K562 (cell line): Measurements from ENCODE around the gene GEMIN5. TPM values are rescaled to one million over a fixed set of nuclear protein-coding genes. Genes with fewer than 3 reads are reported as not detected.

Source experiments
- ELF1 ChIP-seq: fragments of 200-800 bp; sonication (Bioruptor generic); IDR thresholded peaks from 2 replicates; pipeline ENCODE4 v1.6.1; 2016; ENCODE audit warnings: missing genetic modification characterization, missing compliant biosample characterization
- FOS ChIP-seq: IDR thresholded peaks from 3 replicates; pipeline ENCODE4 v1.6.1; 2011; ENCODE audit not compliant: insufficient read length; ENCODE audit errors: extremely low read depth
- HSF4 ChIP-seq: fragments of 250-450 bp; sonication (Bioruptor Pico); IDR thresholded peaks from 2 replicates; pipeline ENCODE4 v2.1.2; 2022; ENCODE audit warnings: mild to moderate bottlenecking, moderate library complexity, borderline replicate concordance
- MAFG ChIP-seq: fragments of 450-650 bp; conservative IDR thresholded peaks from 2 replicates; pipeline ENCODE4 v1.6.1; 2016; ENCODE audit warnings: missing genetic modification characterization, missing compliant biosample characterization
- PHB ChIP-seq: fragments of 250-450 bp; sonication (Bioruptor Pico); IDR thresholded peaks from 2 replicates; pipeline ENCODE4 v1.5.0; 2021
- SLC30A9 ChIP-seq: fragments of 250-450 bp; sonication (Bioruptor Pico); IDR thresholded peaks from 2 replicates; pipeline ENCODE4 v1.8.0; 2022; ENCODE audit warnings: mild to moderate bottlenecking, moderate library complexity
- TAF9B ChIP-seq: fragments of 450-650 bp; IDR thresholded peaks from 2 replicates; pipeline ENCODE4 v1.6.1; 2018; ENCODE audit warnings: mild to moderate bottlenecking; ENCODE audit not compliant: partially characterized antibody
- TCF7L2 ChIP-seq: fragments of 150-350 bp; IDR thresholded peaks from 2 replicates; pipeline ENCODE4 v1.6.1; 2016; ENCODE audit warnings: low read depth, mild to moderate bottlenecking, low read length, moderate library complexity
- TEAD2 ChIP-seq: fragments of 450-650 bp; IDR thresholded peaks from 2 replicates; pipeline ENCODE4 v1.6.1; 2016; ENCODE audit warnings: missing genetic modification characterization, control low read depth, missing compliant biosample characterization
- ZBED1 ChIP-seq: IDR thresholded peaks from 2 replicates; pipeline ENCODE4 v1.6.1; 2014
- ZEB2 ChIP-seq: fragments of 450-650 bp; IDR thresholded peaks from 2 replicates; pipeline ENCODE4 v1.6.1; 2016
- ZNF175 ChIP-seq: fragments of 200-800 bp; sonication (Bioruptor generic); IDR thresholded peaks from 2 replicates; pipeline ENCODE4 v1.6.1; 2016; ENCODE audit warnings: low read depth, mild to moderate bottlenecking, missing genetic modification characterization, missing compliant biosample characterization
- ZNF561 ChIP-seq: fragments of 450-650 bp; formaldehyde crosslinking; conservative IDR thresholded peaks from 2 replicates; pipeline ENCODE4 v1.4.0; 2020; ENCODE audit warnings: mild to moderate bottlenecking, moderate library complexity
- ZNF780A ChIP-seq: fragments of 250-450 bp; sonication (Bioruptor Pico); IDR thresholded peaks from 2 replicates; pipeline ENCODE4 v1.5.0; 2021; ENCODE audit warnings: mild to moderate bottlenecking
- ZNF79 ChIP-seq: fragments of 250-450 bp; sonication (Bioruptor Pico); IDR thresholded peaks from 2 replicates; pipeline ENCODE4 v1.4.0; 2020; ENCODE audit warnings: low read depth, mild to moderate bottlenecking, moderate library complexity
- ZZZ3 ChIP-seq: fragments of 450-650 bp; IDR thresholded peaks from 2 replicates; pipeline ENCODE4 v1.6.1; 2016; ENCODE audit warnings: antibody characterized with exemption, mild to moderate bottlenecking, moderate library complexity
- polyA plus RNA-seq, 8 experiments: library from polyadenylated mRNA; depleted of rRNA in 4 of 8; stranded (reverse) in 5 of 8; unstranded in 3 of 8; fragments of >200 nt; fragmentation: Nextera tagmentation in 2 of 8; fragmentation: Illumina TruSeq in 1 of 8; extraction: Ambion mirVana in 2 of 8; extraction: Trizol in 1 of 8; gene quantifications; 2 replicates each; pipeline versions ENCODE4 v1.2.1 to v1.2.3, GENCODE V29; 2011 to 2014; ENCODE audit warnings: inconsistent platforms in 1 of 8, missing spikeins in 1 of 8
- total RNA-seq, 7 experiments: library from RNA; depleted of rRNA in 6 of 7; stranded (reverse); fragments of >200 nt in 6 of 7; fragmentation: Illumina TruSeq in 2 of 7; extraction: Trizol in 2 of 7; gene quantifications; 2 replicates each; pipeline versions ENCODE4 v1.2.1 to v1.2.3, GENCODE V29; 2011 to 2021; ENCODE audit warnings: low replicate concordance in 1 of 7
- TF ChIP-seq, protein P1 (sequence below): sonication (generic); formaldehyde crosslinking; IDR thresholded peaks from 2 replicates; pipeline ENCODE4 v1.5.0; 2020; ENCODE audit warnings: missing genetic modification reagents
- TF ChIP-seq, protein P2 (sequence below): sonication (generic); formaldehyde crosslinking; IDR thresholded peaks from 2 replicates; pipeline ENCODE4 v1.8.1; 2022; ENCODE audit warnings: missing genetic modification reagents
- TF ChIP-seq, protein P3 (sequence below): fragments of 250-450 bp; sonication (Bioruptor Pico); IDR thresholded peaks from 2 replicates; pipeline ENCODE4 v1.4.0; 2020; ENCODE audit warnings: mild to moderate bottlenecking, moderate library complexity
- TF ChIP-seq, protein P4 (sequence below): fragments of 450-650 bp; IDR thresholded peaks from 2 replicates; pipeline ENCODE4 v1.6.1; 2016; ENCODE audit warnings: missing biosample characterization, missing genetic modification characterization
- TF ChIP-seq, protein P5 (sequence below): fragments of 450-650 bp; formaldehyde crosslinking; IDR thresholded peaks from 2 replicates; pipeline ENCODE4 v1.4.0; 2022; ENCODE audit warnings: missing genetic modification characterization
- TF ChIP-seq, protein P6 (sequence below): fragments of 250-450 bp; sonication (Bioruptor Pico); IDR thresholded peaks from 2 replicates; pipeline ENCODE4 v1.8.0; 2022; ENCODE audit warnings: inconsistent platforms

GEMIN5 gene
- total and polyA plus RNA-seq, 9 of the 15 experiments (the other 6 are each of a cell fraction or from before 2014, with no cell fraction given): 10.3 to 48.2 (median 34.7) TPM

DNA sequence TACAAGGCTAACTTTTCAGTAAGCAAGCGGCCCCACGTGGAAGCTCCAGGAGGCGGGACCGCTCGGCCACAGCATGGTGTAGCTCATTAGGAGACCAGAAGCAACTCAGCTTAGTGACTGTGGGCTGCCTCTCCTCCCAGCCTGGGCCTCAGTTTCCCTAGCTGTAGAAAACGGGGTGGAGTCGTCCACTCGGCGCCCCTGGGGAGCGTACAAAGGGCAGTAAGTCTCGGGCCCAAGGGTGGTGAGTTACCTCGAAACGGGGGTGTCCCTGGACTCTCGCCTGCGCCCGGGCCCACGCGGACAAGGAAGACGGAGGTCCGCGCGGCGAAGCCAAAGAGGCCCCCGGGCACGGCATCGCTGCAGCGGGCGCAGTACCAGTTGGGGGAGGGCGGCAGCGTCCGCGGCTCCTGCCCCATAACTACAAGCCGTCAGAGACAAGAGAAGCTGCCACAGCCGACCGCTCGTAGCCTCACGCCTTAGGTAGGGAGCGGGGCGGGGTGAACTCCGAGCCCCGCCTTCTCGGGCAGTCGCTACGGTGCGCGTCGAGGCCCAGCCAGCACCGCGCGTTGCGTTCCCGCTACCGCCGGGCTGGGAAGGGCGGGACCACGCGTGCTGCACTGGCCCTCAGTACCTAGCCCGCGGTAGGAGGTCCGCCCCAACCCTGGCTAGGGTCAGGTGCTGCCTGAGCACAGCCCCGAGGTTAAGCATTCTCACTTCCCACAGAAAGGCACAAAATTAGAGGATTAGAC is at the start of gene GEMIN5 (continued):
- no peak for TF ChIP-seq ZNF780A (CRISPR knock-in tag)
- TF ChIP-seq ZNF561 (CRISPR knock-in tag): no peak
- no peak for TF ChIP-seq TEAD2 (tag)
- TF ChIP-seq, protein P1, sequence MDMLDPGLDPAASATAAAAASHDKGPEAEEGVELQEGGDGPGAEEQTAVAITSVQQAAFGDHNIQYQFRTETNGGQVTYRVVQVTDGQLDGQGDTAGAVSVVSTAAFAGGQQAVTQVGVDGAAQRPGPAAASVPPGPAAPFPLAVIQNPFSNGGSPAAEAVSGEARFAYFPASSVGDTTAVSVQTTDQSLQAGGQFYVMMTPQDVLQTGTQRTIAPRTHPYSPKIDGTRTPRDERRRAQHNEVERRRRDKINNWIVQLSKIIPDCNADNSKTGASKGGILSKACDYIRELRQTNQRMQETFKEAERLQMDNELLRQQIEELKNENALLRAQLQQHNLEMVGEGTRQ: no peak
- TF ChIP-seq ZNF175: no peak
- no peak for TF ChIP-seq TCF7L2
- TF ChIP-seq, protein P2, sequence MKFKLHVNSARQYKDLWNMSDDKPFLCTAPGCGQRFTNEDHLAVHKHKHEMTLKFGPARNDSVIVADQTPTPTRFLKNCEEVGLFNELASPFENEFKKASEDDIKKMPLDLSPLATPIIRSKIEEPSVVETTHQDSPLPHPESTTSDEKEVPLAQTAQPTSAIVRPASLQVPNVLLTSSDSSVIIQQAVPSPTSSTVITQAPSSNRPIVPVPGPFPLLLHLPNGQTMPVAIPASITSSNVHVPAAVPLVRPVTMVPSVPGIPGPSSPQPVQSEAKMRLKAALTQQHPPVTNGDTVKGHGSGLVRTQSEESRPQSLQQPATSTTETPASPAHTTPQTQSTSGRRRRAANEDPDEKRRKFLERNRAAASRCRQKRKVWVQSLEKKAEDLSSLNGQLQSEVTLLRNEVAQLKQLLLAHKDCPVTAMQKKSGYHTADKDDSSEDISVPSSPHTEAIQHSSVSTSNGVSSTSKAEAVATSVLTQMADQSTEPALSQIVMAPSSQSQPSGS (CRISPR knock-in tag): no peak
- TF ChIP-seq, protein P3, sequence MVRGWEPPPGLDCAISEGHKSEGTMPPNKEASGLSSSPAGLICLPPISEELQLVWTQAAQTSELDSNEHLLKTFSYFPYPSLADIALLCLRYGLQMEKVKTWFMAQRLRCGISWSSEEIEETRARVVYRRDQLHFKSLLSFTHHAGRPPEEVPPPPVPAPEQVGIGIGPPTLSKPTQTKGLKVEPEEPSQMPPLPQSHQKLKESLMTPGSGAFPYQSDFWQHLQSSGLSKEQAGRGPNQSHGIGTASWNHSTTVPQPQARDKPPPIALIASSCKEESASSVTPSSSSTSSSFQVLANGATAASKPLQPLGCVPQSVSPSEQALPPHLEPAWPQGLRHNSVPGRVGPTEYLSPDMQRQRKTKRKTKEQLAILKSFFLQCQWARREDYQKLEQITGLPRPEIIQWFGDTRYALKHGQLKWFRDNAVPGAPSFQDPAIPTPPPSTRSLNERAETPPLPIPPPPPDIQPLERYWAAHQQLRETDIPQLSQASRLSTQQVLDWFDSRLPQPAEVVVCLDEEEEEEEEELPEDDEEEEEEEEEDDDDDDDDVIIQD (CRISPR knock-in tag): no peak
- TF ChIP-seq, protein P4, sequence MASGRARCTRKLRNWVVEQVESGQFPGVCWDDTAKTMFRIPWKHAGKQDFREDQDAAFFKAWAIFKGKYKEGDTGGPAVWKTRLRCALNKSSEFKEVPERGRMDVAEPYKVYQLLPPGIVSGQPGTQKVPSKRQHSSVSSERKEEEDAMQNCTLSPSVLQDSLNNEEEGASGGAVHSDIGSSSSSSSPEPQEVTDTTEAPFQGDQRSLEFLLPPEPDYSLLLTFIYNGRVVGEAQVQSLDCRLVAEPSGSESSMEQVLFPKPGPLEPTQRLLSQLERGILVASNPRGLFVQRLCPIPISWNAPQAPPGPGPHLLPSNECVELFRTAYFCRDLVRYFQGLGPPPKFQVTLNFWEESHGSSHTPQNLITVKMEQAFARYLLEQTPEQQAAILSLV (tag): no peak
- TF ChIP-seq SLC30A9 (CRISPR knock-in tag): no peak
- TF ChIP-seq HSF4 (CRISPR knock-in tag): no peak
- TF ChIP-seq TAF9B: no peak
- TF ChIP-seq, protein P5, sequence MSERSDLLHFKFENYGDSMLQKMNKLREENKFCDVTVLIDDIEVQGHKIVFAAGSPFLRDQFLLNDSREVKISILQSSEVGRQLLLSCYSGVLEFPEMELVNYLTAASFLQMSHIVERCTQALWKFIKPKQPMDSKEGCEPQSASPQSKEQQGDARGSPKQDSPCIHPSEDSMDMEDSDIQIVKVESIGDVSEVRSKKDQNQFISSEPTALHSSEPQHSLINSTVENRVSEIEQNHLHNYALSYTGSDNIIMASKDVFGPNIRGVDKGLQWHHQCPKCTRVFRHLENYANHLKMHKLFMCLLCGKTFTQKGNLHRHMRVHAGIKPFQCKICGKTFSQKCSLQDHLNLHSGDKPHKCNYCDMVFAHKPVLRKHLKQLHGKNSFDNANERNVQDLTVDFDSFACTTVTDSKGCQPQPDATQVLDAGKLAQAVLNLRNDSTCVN: no peak
- no peak for TF ChIP-seq ZZZ3
- TF ChIP-seq, protein P6, sequence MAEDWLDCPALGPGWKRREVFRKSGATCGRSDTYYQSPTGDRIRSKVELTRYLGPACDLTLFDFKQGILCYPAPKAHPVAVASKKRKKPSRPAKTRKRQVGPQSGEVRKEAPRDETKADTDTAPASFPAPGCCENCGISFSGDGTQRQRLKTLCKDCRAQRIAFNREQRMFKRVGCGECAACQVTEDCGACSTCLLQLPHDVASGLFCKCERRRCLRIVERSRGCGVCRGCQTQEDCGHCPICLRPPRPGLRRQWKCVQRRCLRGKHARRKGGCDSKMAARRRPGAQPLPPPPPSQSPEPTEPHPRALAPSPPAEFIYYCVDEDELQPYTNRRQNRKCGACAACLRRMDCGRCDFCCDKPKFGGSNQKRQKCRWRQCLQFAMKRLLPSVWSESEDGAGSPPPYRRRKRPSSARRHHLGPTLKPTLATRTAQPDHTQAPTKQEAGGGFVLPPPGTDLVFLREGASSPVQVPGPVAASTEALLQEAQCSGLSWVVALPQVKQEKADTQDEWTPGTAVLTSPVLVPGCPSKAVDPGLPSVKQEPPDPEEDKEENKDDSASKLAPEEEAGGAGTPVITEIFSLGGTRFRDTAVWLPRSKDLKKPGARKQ: no peak
- TF ChIP-seq ZNF79 (CRISPR knock-in tag): no peak
- no peak for TF ChIP-seq PHB (CRISPR knock-in tag)
- no peak for TF ChIP-seq ELF1 (tag)
- TF ChIP-seq ZBED1: no peak
- TF ChIP-seq ZEB2: no peak
- TF ChIP-seq FOS: no peak
- no peak for TF ChIP-seq MAFG (tag)
